PFSK-1 (cell line): ENCODE data around the gene KLHL36.

Experiments used
- FOXP2 ChIP-seq: optimal IDR thresholded peaks from 2 replicates; pipeline ENCODE3; 2011; ENCODE audit warnings: borderline replicate concordance, control low read depth, inconsistent platforms; ENCODE audit not compliant: insufficient read depth; ENCODE audit errors: extremely low read length, extremely low read depth
- POLR2AphosphoS5 ChIP-seq: IDR thresholded peaks from 2 replicates; pipeline ENCODE4 v1.6.1; 2012; ENCODE audit warnings: low read depth, mild to moderate bottlenecking, control low read depth, low read length, moderate library complexity
- SIN3A ChIP-seq: IDR thresholded peaks from 2 replicates; pipeline ENCODE4 v1.6.1; 2012; ENCODE audit warnings: mild to moderate bottlenecking, low read length, moderate library complexity, borderline replicate concordance; ENCODE audit not compliant: insufficient read depth
- TAF1 ChIP-seq: IDR thresholded peaks from 2 replicates; pipeline ENCODE4 v1.6.1; 2012; ENCODE audit warnings: low read length, control low read depth, borderline replicate concordance; ENCODE audit not compliant: insufficient read depth
- TF ChIP-seq, protein P1 (sequence below), 2 experiments: IDR thresholded peaks; 2 replicates each; pipeline versions ENCODE4 v1.6.1 to v1.8.0; 2011 to 2012; ENCODE audit warnings: low read depth in 2 of 2, low read length in 2 of 2, control low read depth in 1 of 2, inconsistent platforms in 1 of 2, mild to moderate bottlenecking in 1 of 2, moderate library complexity in 1 of 2; ENCODE audit not compliant: insufficient read depth in 1 of 2

The KLHL36 gene

DNA sequence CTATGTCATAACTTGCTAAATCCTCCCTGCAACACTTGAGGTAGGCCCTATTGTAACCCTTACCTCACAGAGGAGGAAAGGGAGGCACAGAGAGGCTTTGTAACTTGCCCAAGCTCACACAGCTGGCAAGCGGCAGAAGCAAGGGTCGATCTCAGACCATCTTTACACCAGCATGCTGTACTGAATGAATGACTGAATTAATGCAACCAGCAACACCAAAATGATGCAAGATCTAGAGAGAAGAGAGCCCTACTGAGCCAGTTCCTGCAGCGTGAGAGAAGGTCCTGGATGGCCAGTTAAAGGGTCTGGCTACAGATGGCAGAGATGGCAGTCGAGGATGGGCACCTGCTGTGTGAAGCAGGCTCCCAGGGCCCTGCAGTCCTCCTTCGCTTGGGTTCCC is 8.2 kb upstream of the KLHL36 start:
- no peak for TF ChIP-seq FOXP2
- TF ChIP-seq, protein P1, sequence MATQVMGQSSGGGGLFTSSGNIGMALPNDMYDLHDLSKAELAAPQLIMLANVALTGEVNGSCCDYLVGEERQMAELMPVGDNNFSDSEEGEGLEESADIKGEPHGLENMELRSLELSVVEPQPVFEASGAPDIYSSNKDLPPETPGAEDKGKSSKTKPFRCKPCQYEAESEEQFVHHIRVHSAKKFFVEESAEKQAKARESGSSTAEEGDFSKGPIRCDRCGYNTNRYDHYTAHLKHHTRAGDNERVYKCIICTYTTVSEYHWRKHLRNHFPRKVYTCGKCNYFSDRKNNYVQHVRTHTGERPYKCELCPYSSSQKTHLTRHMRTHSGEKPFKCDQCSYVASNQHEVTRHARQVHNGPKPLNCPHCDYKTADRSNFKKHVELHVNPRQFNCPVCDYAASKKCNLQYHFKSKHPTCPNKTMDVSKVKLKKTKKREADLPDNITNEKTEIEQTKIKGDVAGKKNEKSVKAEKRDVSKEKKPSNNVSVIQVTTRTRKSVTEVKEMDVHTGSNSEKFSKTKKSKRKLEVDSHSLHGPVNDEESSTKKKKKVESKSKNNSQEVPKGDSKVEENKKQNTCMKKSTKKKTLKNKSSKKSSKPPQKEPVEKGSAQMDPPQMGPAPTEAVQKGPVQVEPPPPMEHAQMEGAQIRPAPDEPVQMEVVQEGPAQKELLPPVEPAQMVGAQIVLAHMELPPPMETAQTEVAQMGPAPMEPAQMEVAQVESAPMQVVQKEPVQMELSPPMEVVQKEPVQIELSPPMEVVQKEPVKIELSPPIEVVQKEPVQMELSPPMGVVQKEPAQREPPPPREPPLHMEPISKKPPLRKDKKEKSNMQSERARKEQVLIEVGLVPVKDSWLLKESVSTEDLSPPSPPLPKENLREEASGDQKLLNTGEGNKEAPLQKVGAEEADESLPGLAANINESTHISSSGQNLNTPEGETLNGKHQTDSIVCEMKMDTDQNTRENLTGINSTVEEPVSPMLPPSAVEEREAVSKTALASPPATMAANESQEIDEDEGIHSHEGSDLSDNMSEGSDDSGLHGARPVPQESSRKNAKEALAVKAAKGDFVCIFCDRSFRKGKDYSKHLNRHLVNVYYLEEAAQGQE (IDR thresholded peaks at IDR 0.05; ENCODE audit: insufficient read depth in 1 of 2, low read depth in 2 of 2, low read length in 2 of 2), result no peak
- no peak for TF ChIP-seq TAF1
- no peak for TF ChIP-seq SIN3A
- TF ChIP-seq POLR2AphosphoS5, result no peak

GRCh38 chr16:84641643-84642358 is 6.5 kb upstream of the KLHL36 start:
- TF ChIP-seq TAF1 (no peak), POLR2AphosphoS5 (no peak), FOXP2 (no peak), SIN3A (no peak)
- TF ChIP-seq, protein P1 (IDR thresholded peaks at IDR 0.05; ENCODE audit: insufficient read depth in 1 of 2, low read depth in 2 of 2, low read length in 2 of 2), result no peak

GRCh38 chr16:84643180-84643583 is 5.1 kb upstream of the KLHL36 start:
- no peak for TF ChIP-seq SIN3A
- TF ChIP-seq, protein P1 (IDR thresholded peaks at IDR 0.05; ENCODE audit: insufficient read depth in 1 of 2, low read depth in 2 of 2, low read length in 2 of 2), result no peak

GRCh38 chr16:84643674-84644073 is 4.6 kb upstream of the KLHL36 start:
- no peak for TF ChIP-seq SIN3A
- TF ChIP-seq POLR2AphosphoS5, result no peak
- no peak for TF ChIP-seq FOXP2
- TF ChIP-seq, protein P1 (IDR thresholded peaks at IDR 0.05; ENCODE audit: insufficient read depth in 1 of 2, low read depth in 2 of 2, low read length in 2 of 2), result no peak
- no peak for TF ChIP-seq TAF1
